Upper lobe of right lung (tissue), 1 donor: ENCODE data around the gene ZNF138. TPM values are rescaled to one million over a fixed set of nuclear protein-coding genes. Genes with fewer than 3 reads are reported as not detected.
A peak's percentile ranks its signal among the peaks of the same experiment; 100 is the strongest.

Experiments used
- ATAC-seq: fragments of 200-7000 bp; cut with Tn5 transposase; one replicate; pipeline ENCODE4 v1.9.1; 2020; ENCODE audit warnings: mild to moderate bottlenecking, moderate library complexity
- DNase-seq: peaks from one replicate; pipeline ENCODE4 v3.0.0-alpha.2; 2020
- H3K27ac ChIP-seq: fragments of 200-600 bp; one replicate; pipeline ENCODE4 v1.8.0; 2022
- H3K27me3 ChIP-seq: fragments of 200-600 bp; one replicate; pipeline ENCODE4 v1.8.0; 2022; ENCODE audit warnings: mild to moderate bottlenecking
- H3K36me3 ChIP-seq: fragments of 200-600 bp; one replicate; pipeline ENCODE4 v1.8.0; 2022
- H3K4me1 ChIP-seq: fragments of 200-600 bp; one replicate; pipeline ENCODE4 v1.8.0; 2022
- H3K4me3 ChIP-seq: fragments of 200-600 bp; one replicate; pipeline ENCODE4 v1.8.0; 2022; ENCODE audit warnings: mild to moderate bottlenecking
- H3K9me3 ChIP-seq: fragments of 200-600 bp; one replicate; pipeline ENCODE4 v1.8.0; 2022
- CTCF ChIP-seq: fragments of 200-600 bp; IDR thresholded peaks from one replicate; pipeline ENCODE4 v1.8.0; 2022; ENCODE audit warnings: antibody characterized with exemption
- intact Hi-C: fragments of 100-400 bp; cut with DNase I; formaldehyde crosslinking; loops from one replicate; pipeline ENCODE4 v1.11.0; 2022
- total RNA-seq: library from RNA; stranded (reverse); fragmentation: NEBNext Ultra II Directional; extraction: Animal tissue kit (Norgen Biotek cat#: 25700); gene quantifications from one replicate; pipeline ENCODE4 v1.2.1, GENCODE V29; 2021
- donor health status: DM: no; HTN: yes; CAD: no; lungs with severe emphysema.

ZNF138 gene
- total RNA-seq, 1 donor from 2014 or later, result 5.2 TPM

DNA sequence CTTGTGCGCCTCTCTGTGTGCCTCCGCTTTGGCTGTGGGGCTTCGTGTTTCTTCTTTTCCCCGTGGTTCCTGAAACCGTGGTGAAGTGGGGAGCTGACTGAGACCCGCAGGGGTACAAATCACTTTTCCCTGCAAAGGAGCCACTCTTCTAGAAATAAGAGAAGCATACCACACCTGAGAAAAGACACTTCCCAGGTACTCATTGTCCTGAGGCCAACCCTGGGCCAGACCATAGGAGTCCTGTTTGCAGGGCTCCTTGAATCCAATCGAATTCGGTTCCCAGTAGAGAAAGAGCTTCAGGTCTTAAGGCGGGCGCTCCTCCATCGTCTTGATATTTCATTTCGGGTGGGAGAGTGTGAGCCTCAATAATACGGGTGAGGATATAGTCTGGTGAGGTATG is 76.4 kb downstream of the ZNF138 start:
- H3K27me3 ChIP-seq, result no peaks in the 10 kb centered on the region
- no peaks in the 10 kb centered on the region for H3K9me3 ChIP-seq
- TF ChIP-seq CTCF, result no peak
- no peaks in the 10 kb centered on the region for H3K36me3 ChIP-seq
- H3K4me3 ChIP-seq, result no peak overlapping the region
- H3K4me1 ChIP-seq, result no peaks in the 10 kb centered on the region
- intact Hi-C loops, result no loop called here
- ATAC-seq, result no peak
- H3K27ac ChIP-seq, result no peak overlapping the region
- no peak for DNase-seq

DNA sequence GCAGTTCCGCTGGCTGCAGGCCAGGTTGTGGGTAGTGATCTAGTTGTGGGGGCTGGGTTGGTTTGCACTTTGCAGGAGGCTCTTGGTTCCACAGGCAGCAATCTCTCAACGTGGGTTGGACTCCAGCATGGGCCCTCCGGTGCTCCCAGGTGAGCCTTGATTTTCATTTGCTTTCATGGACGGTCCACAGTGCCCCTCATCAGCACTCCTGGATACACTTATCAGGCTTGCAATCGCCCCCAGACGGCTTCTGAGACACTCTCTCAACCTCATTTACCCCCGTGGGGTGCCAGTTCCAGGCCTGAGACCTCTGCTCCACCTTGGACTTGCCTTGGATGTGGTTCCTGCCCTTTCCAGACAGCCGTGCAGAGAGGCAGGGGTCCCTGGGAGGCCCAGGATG is 77.5 kb downstream of the ZNF138 start:
- Histone ChIP-seq H3K4me3 (no peak overlapping the region), H3K27me3 (no peaks in the 10 kb centered on the region), H3K36me3 (no peaks in the 10 kb centered on the region), H3K27ac (no peak overlapping the region), H3K9me3 (no peaks in the 10 kb centered on the region), H3K4me1 (no peaks in the 10 kb centered on the region)
- DNase-seq (no peak), ATAC-seq (no peak)
- intact Hi-C loops, result no loop called here
- TF ChIP-seq CTCF, result no peak

GRCh38 chr7:64872351-64873154 is 78.3 kb downstream of the ZNF138 start:
- ATAC-seq (no peak), DNase-seq (peak; percentile 50)
- Histone ChIP-seq H3K4me1 (no peaks in the 10 kb centered on the region), H3K9me3 (no peaks in the 10 kb centered on the region), H3K27me3 (no peaks in the 10 kb centered on the region), H3K4me3 (no peak overlapping the region), H3K36me3 (no peaks in the 10 kb centered on the region), H3K27ac (no peak overlapping the region)
- intact Hi-C loops, result no loop called here
- TF ChIP-seq CTCF, result no peak

DNA sequence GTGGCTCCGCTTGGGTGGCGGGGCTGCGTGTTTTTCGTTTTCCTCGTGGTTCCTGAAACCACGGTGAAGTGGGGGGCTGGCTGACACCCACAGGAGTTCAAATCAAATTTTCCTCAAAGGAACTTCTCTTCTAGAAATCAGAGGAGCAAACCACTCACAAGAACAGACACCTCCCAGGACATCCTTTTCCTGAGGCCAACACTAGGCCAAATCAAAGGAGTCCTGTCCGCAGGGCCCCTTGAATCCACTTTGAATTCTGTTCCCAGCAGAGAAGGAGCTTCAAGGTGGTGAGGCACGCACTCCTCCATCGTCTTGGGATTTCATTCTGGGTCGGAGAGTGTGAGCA is 78.9 kb downstream of the ZNF138 start:
- ATAC-seq, result no peak
- Histone ChIP-seq H3K36me3 (no peaks in the 10 kb centered on the region), H3K27ac (no peak overlapping the region), H3K4me3 (no peak overlapping the region), H3K27me3 (no peaks in the 10 kb centered on the region), H3K9me3 (no peaks in the 10 kb centered on the region), H3K4me1 (no peaks in the 10 kb centered on the region)
- intact Hi-C loops, result no loop called here
- TF ChIP-seq CTCF, result no peak
- DNase-seq, result no peak

GRCh38 chr7:64873517-64873916 is 79.3 kb downstream of the ZNF138 start:
- Histone ChIP-seq H3K27me3 (no peaks in the 10 kb centered on the region), H3K9me3 (no peaks in the 10 kb centered on the region), H3K4me1 (no peaks in the 10 kb centered on the region), H3K36me3 (no peaks in the 10 kb centered on the region), H3K27ac (no peak overlapping the region), H3K4me3 (no peak overlapping the region)
- DNase-seq (no peak), ATAC-seq (no peak)
- intact Hi-C loops, result no loop called here
- TF ChIP-seq CTCF, result no peak

GRCh38 chr7:64874114-64874513 is 79.9 kb downstream of the ZNF138 start:
- intact Hi-C loops, result no loop called here
- Histone ChIP-seq H3K36me3 (no peaks in the 10 kb centered on the region), H3K27me3 (no peaks in the 10 kb centered on the region), H3K4me3 (no peak overlapping the region), H3K27ac (no peak overlapping the region), H3K9me3 (no peaks in the 10 kb centered on the region), H3K4me1 (no peaks in the 10 kb centered on the region)
- no peak for TF ChIP-seq CTCF
- ATAC-seq, result no peak
- no peak for DNase-seq
